Endothelial cell of umbilical vein (primary cell): ENCODE data around the gene PLEKHF1. TPM values are rescaled to one million over a fixed set of nuclear protein-coding genes. Genes with fewer than 3 reads are reported as not detected.

ENCODE experiments used
- BruUV-seq: library from RNA; stranded (reverse); fragments of 400-500 nt; replicated peaks from 2 replicates; lab custom pipeline; 2021; lab: Mats Ljungman, UMichigan
- CTCF ChIA-PET: fragments of 300-600, 350-600 bp; sonication (Branson Sonifier 250); formaldehyde crosslinking; loops from one replicate; lab custom pipeline; 2021; ENCODE audit warnings: antibody characterized with exemption, inconsistent platforms; lab: Charles Lee
- POLR2A ChIA-PET: fragments of 300-600, 350-600 bp; sonication (Branson Sonifier 250); formaldehyde crosslinking; loops from one replicate; lab custom pipeline; 2021; ENCODE audit warnings: antibody characterized with exemption, inconsistent platforms; lab: Charles Lee
- DNase-seq: peaks from one replicate; pipeline ENCODE4 v3.0.0-alpha.2; 2011; ENCODE audit warnings: low read depth, low spot score
- FAIRE-seq: peaks from 2 replicates; lab custom pipeline; 2011; peaks lifted over from hg19 to GRCh38; lab: Jason Lieb, UNC
- H2AFZ ChIP-seq: 2 replicates; pipeline ENCODE4 v1.6.0; 2012; ENCODE audit warnings: low read depth, low read length, control low read depth, inconsistent platforms
- H3K27ac ChIP-seq: 2 replicates; pipeline ENCODE4 v1.5.1; 2011; ENCODE audit warnings: low read depth, mild to moderate bottlenecking, control low read depth, low read length, moderate library complexity; ENCODE audit not compliant: insufficient read depth
- H3K27me3 ChIP-seq, 2 experiments: 2 replicates each; pipeline versions ENCODE4 v1.6.0 to v1.6.1; 2011; ENCODE audit warnings: low read length in 2 of 2, mixed read lengths in 1 of 2; ENCODE audit not compliant: control insufficient read depth in 2 of 2, insufficient read depth in 2 of 2
- H3K36me3 ChIP-seq, 2 experiments: 2 replicates in 1 of 2; 3 replicates in 1 of 2; pipeline ENCODE4 v1.5.1; 2011; ENCODE audit warnings: low read length in 2 of 2, mild to moderate bottlenecking in 1 of 2, moderate library complexity in 1 of 2; ENCODE audit not compliant: control insufficient read depth in 2 of 2, insufficient read depth in 2 of 2; ENCODE audit errors: extremely low read depth in 1 of 2
- H3K4me1 ChIP-seq: 3 replicates; pipeline ENCODE4 v1.5.1; 2011; ENCODE audit warnings: mild to moderate bottlenecking, low read length; ENCODE audit not compliant: control insufficient read depth, insufficient read depth; ENCODE audit errors: extremely low read depth
- H3K4me2 ChIP-seq: 2 replicates; pipeline ENCODE4 v1.6.1; 2011; ENCODE audit warnings: low read length, control low read depth, mixed read lengths; ENCODE audit not compliant: insufficient read depth
- H3K4me3 ChIP-seq, 3 experiments: fragments of 200-600 bp in 1 of 3; sonication (generic), shearing (Covaris generic) in 1 of 3; replicated peaks in 1 of 3; 2 replicates each; pipeline ENCODE4 v1.5.1; 2011 to 2016; ENCODE audit warnings: control low read depth in 3 of 3, low read length in 3 of 3, mild to moderate bottlenecking in 2 of 3, inconsistent platforms in 1 of 3, low read depth in 1 of 3, moderate library complexity in 1 of 3; ENCODE audit not compliant: insufficient read depth in 1 of 3
- H3K79me2 ChIP-seq: 2 replicates; pipeline ENCODE4 v1.6.0; 2012; ENCODE audit warnings: low read length, inconsistent platforms; ENCODE audit not compliant: control insufficient read depth, insufficient read depth
- H3K9ac ChIP-seq: replicated peaks from 2 replicates; pipeline ENCODE3; 2011; ENCODE audit warnings: low read length, control low read depth; ENCODE audit not compliant: insufficient read depth; ENCODE audit errors: extremely low read depth
- H3K9me1 ChIP-seq: replicated peaks from 3 replicates; pipeline ENCODE4 v1.6.0; 2011; ENCODE audit warnings: mild to moderate bottlenecking, low read length; ENCODE audit not compliant: control insufficient read depth, insufficient read depth; ENCODE audit errors: extremely low read depth
- H3K9me3 ChIP-seq: replicated peaks from 2 replicates; pipeline ENCODE4 v1.5.1; 2012; ENCODE audit warnings: low read length, inconsistent platforms; ENCODE audit not compliant: control insufficient read depth, insufficient read depth
- H4K20me1 ChIP-seq: replicated peaks from 2 replicates; pipeline ENCODE3; 2011; ENCODE audit warnings: mild to moderate bottlenecking, low read length; ENCODE audit not compliant: control insufficient read depth, insufficient read depth; ENCODE audit errors: extremely low read depth
- CTCF ChIP-seq, 2 donors: IDR thresholded peaks; 1 replicate in 1 of 2; 2 replicates in 1 of 2; pipeline ENCODE4 v1.5.1; 2011; ENCODE audit warnings: low read length in 2 of 2, mild to moderate bottlenecking in 2 of 2, moderate library complexity in 2 of 2, control low read depth in 1 of 2, inconsistent platforms in 1 of 2, low read depth in 1 of 2; ENCODE audit not compliant: insufficient read depth in 1 of 2; ENCODE audit errors: extremely low read depth in 1 of 2
- EZH2 ChIP-seq: IDR thresholded peaks from 2 replicates; pipeline ENCODE4 v1.6.1; 2012; ENCODE audit warnings: borderline replicate concordance, low read depth, mild to moderate bottlenecking, moderate library complexity, low read length, inconsistent platforms; ENCODE audit not compliant: severe bottlenecking
- FOS ChIP-seq: IDR thresholded peaks from 2 replicates; pipeline ENCODE4 v1.6.1; 2011; ENCODE audit warnings: mild to moderate bottlenecking, low read length, moderate library complexity, borderline replicate concordance; ENCODE audit not compliant: insufficient read depth
- GATA2 ChIP-seq: IDR thresholded peaks from 2 replicates; pipeline ENCODE4 v1.7.0; 2011; ENCODE audit warnings: low read depth, mild to moderate bottlenecking, moderate library complexity, mixed read lengths, low read length; ENCODE audit not compliant: insufficient read length, insufficient read depth
- JUN ChIP-seq: IDR thresholded peaks from 2 replicates; pipeline ENCODE4 v1.6.1; 2011; ENCODE audit warnings: borderline replicate concordance, low read depth; ENCODE audit not compliant: insufficient read length, insufficient read depth
- MAX ChIP-seq: IDR thresholded peaks from 2 replicates; pipeline ENCODE4 v1.6.1; 2011; ENCODE audit not compliant: insufficient read depth, insufficient read length
- MYC ChIP-seq: IDR thresholded peaks from one replicate; pipeline ENCODE4 v1.6.1; 2011; ENCODE audit warnings: mild to moderate bottlenecking, low read depth, low read length
- POLR2A ChIP-seq: IDR thresholded peaks from 2 replicates; pipeline ENCODE4 v1.6.1; 2012; ENCODE audit warnings: low read depth, mild to moderate bottlenecking, control low read depth, low read length
- POLR2AphosphoS5 ChIP-seq: IDR thresholded peaks from 2 replicates; pipeline ENCODE4 v1.6.1; 2012; ENCODE audit warnings: low read depth, mild to moderate bottlenecking, control low read depth, low read length, moderate library complexity; ENCODE audit not compliant: insufficient read depth
- dilution Hi-C: fragments of 300-500 bp; cut with MboI; formaldehyde crosslinking; loops from one replicate; pipeline ENCODE4 v1.15.0; 2019; ENCODE audit warnings: low sequenced_read_pairs; ENCODE audit not compliant: extremely low pct_ligation_motif_present
- intact Hi-C: fragments of 100-400 bp; cut with micrococcal nuclease; formaldehyde crosslinking; loops from one replicate; pipeline ENCODE4 v1.10.0; 2022
- polyA plus RNA-seq, 4 experiments: library from polyadenylated mRNA; depleted of rRNA in 3 of 4; stranded (reverse) in 3 of 4; unstranded in 1 of 4; fragments of >200 nt; gene quantifications; 2 replicates each; pipeline versions ENCODE4 v1.2.1 to v1.2.3, GENCODE V29; 2011 to 2012; ENCODE audit warnings: missing spikeins in 1 of 4
- total RNA-seq: library from RNA; stranded (reverse); gene quantifications from 2 replicates; pipeline ENCODE4 v1.2.3, GENCODE V29; 2021

Gene PLEKHF1
- total and polyA plus RNA-seq, 2 donors (not counting 3 experiments of a cell fraction or from before 2014, with no cell fraction given): 5.5 TPM

- Histone ChIP-seq H3K9me1 (no peaks in the 10 kb centered on the region), H3K9ac (no peak overlapping the region), H3K4me3 (no peak overlapping the region), H3K4me2 (no peak overlapping the region), H4K20me1 (no peaks in the 10 kb centered on the region), H2AFZ (no peak overlapping the region), H3K79me2 (no peaks in the 10 kb centered on the region), H3K36me3 (no peaks in the 10 kb centered on the region), H3K27me3 (no peaks in the 10 kb centered on the region), H3K4me1 (peaks cover 6% of the 10 kb centered on the region), H3K27ac (no peak overlapping the region), H3K9me3 (no peaks in the 10 kb centered on the region)
- ChIA-PET POLR2A (no interaction called here), CTCF (interaction anchor here (1.5 kb wide), 1 partner anchor 11 kb away, joined by 7 read pairs; no protein-coding TSS in a partner anchor)
- TF ChIP-seq GATA2: no peak
- no peak for TF ChIP-seq EZH2
- TF ChIP-seq JUN: no peak
- no peak for TF ChIP-seq MYC
- no peak for TF ChIP-seq MAX
- no peak for TF ChIP-seq POLR2A
- no peak for TF ChIP-seq FOS
- no peak for TF ChIP-seq POLR2AphosphoS5
- TF ChIP-seq CTCF (IDR thresholded peaks at IDR 0.05; ENCODE audit: extremely low read depth in 1 of 2, insufficient read depth in 1 of 2, low read depth in 1 of 2, low read length in 2 of 2): no peak
- no peak for FAIRE-seq
- no peak for DNase-seq
- intact Hi-C loops: no loop called here
- no TSS peak for BruUV-seq
- dilution Hi-C loops: no loop called here
Measured at GRCh38 chr19:29683009-29683408, 17.7 kb downstream of the PLEKHF1 start.
